Tibial nerve (tissue), 4 donors: Measurements from ENCODE around the gene CHAC2. TPM values are rescaled to one million over a fixed set of nuclear protein-coding genes. Genes with fewer than 3 reads are reported as not detected.
"Not testable (repeated sequence)": the region's sequence is repeated elsewhere in the genome, so short reads cannot be mapped to it uniquely, and the experiment has no call there.

Experiments
- DNase-seq, 2 donors: peaks; one replicate each; pipeline ENCODE4 v3.0.0-alpha.2; 2019; ENCODE audit warnings: low spot score in 2 of 2
- H3K27ac ChIP-seq, 4 donors: fragments of 200-600 bp; sonication (generic) in 3 of 4; one replicate each; pipeline ENCODE4 v1.5.1; 2017 to 2019; ENCODE audit warnings: mild to moderate bottlenecking in 1 of 4
- H3K27me3 ChIP-seq, 2 donors: fragments of 200-600 bp; sonication (generic) in 1 of 2; one replicate each; pipeline versions ENCODE4 v1.5.1 to v1.6.0; 2017 to 2019
- H3K36me3 ChIP-seq, 3 donors: fragments of 200-600 bp; sonication (generic); one replicate each; pipeline ENCODE4 v1.5.1; 2018 to 2019
- H3K4me1 ChIP-seq, 4 donors: fragments of 200-600 bp; sonication (generic) in 3 of 4; one replicate each; pipeline ENCODE4 v1.5.1; 2017 to 2019
- H3K4me3 ChIP-seq, 4 donors: fragments of 200-600 bp; sonication (generic) in 3 of 4; one replicate each; pipeline ENCODE4 v1.5.1; 2017 to 2019; ENCODE audit warnings: mild to moderate bottlenecking in 1 of 4, moderate library complexity in 1 of 4
- H3K9me3 ChIP-seq, 4 donors: fragments of 200-600 bp; sonication (generic) in 3 of 4; one replicate each; pipeline ENCODE4 v1.5.1; 2017 to 2019
- EP300 ChIP-seq, 2 donors: sonication (generic); formaldehyde crosslinking; IDR thresholded peaks; one replicate each; pipeline ENCODE4 v1.6.1; 2017; ENCODE audit warnings: antibody characterized with exemption in 2 of 2, mild to moderate bottlenecking in 1 of 2
- POLR2A ChIP-seq, 2 donors: fragments of 450-650 bp; IDR thresholded peaks; one replicate each; pipeline ENCODE4 v1.6.1; 2017; ENCODE audit warnings: antibody characterized with exemption in 2 of 2, mild to moderate bottlenecking in 2 of 2, moderate library complexity in 2 of 2
- WGBS, 2 donors: methylation state at CpG; one replicate each; pipeline ENCODE4 v1.1.5; 2018; 5-methylcytosine and 5-hydroxymethylcytosine counted together
- total RNA-seq, 4 donors: library from RNA; depleted of rRNA; stranded (reverse); fragments of >200 nt; gene quantifications; one replicate each; pipeline ENCODE4 v1.1.0, GENCODE V29; 2016
- TF ChIP-seq, protein P1 (sequence below), 5 experiments: fragments of 200-600 bp in 3 of 5; fragments of 450-650 bp in 2 of 5; sonication (generic) in 3 of 5; IDR thresholded peaks; one replicate each; pipeline ENCODE4 v1.5.1; 2016 to 2019; ENCODE audit warnings: antibody characterized with exemption in 5 of 5, mild to moderate bottlenecking in 3 of 5, moderate library complexity in 2 of 5

CHAC2 gene
- total RNA-seq, 4 donors from 2014 or later: 1.1 to 4.8 (median 1.8) TPM

DNA sequence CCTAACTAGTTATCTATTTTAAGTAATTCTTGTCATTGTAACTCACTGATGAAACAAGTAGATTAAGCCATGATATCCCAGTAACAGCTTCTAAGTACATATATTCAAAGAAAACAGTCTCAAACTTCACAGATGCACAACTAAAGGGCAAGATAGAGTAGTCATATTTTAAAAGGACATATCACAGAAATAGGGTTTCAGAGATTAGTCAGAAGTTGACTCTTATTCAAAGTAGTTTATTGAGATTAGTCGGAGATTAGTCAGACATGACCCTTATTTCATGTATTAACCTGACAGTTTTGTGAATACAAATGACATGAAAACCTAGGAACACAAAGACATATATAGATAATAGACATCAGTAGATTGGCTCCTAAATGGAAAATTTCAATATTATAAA lies 15.9 kb upstream of the CHAC2 start:
- Histone ChIP-seq H3K36me3 (peaks cover 0 to 44% (median 2%) of the 10 kb centered on the region in 3 donors), H3K4me1 (peaks cover 0 to 11% (median 0%) of the 10 kb centered on the region in 4 donors), H3K27me3 (no peaks in the 10 kb centered on the region), H3K4me3 (no peak overlapping the region), H3K9me3 (no peaks in the 10 kb centered on the region), H3K27ac (no peak overlapping the region)
- DNase-seq: no peak
- TF ChIP-seq EP300 (IDR thresholded peaks at IDR 0.05): no peak
- TF ChIP-seq, protein P1, sequence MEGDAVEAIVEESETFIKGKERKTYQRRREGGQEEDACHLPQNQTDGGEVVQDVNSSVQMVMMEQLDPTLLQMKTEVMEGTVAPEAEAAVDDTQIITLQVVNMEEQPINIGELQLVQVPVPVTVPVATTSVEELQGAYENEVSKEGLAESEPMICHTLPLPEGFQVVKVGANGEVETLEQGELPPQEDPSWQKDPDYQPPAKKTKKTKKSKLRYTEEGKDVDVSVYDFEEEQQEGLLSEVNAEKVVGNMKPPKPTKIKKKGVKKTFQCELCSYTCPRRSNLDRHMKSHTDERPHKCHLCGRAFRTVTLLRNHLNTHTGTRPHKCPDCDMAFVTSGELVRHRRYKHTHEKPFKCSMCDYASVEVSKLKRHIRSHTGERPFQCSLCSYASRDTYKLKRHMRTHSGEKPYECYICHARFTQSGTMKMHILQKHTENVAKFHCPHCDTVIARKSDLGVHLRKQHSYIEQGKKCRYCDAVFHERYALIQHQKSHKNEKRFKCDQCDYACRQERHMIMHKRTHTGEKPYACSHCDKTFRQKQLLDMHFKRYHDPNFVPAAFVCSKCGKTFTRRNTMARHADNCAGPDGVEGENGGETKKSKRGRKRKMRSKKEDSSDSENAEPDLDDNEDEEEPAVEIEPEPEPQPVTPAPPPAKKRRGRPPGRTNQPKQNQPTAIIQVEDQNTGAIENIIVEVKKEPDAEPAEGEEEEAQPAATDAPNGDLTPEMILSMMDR (IDR thresholded peaks at IDR 0.05): no peak
- no peak for TF ChIP-seq POLR2A (IDR thresholded peaks at IDR 0.05)
- 80 to 86% methylated on average over 1 of the region's 1 CpG for WGBS, 2 donors

DNA sequence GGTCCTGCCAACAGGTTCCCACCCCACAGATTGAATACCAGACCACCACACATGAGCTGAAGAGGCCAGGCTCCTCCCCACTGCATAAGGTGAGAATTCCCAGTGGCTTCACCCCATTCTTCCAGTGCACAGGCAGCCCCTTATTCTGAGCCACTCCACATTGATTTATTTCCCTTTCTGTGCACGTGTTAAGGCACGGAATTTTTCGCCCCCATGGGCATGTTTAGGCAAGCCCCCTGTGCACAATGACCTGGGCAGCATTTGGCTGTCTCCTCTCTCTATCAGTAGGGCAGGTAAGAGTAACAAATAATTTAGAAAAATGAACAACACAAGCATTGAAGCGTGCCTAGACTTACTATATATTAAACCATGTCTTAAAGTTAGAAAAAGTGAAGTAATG lies 15.2 kb upstream of the CHAC2 start:
- peaks cover 0 to 11% (median 0%) of the 10 kb centered on the region in 4 donors for H3K4me1 ChIP-seq
- DNase-seq: no peak
- H3K27ac ChIP-seq: no peak overlapping the region
- no peaks in the 10 kb centered on the region for H3K27me3 ChIP-seq
- whole genome bisulfite sequencing, 2 donors: 87 to 90% methylated on average over 4 of the region's 4 CpGs
- H3K36me3 ChIP-seq: peaks cover 0 to 46% (median 2%) of the 10 kb centered on the region in 3 donors
- TF ChIP-seq, protein P1 (IDR thresholded peaks at IDR 0.05): no peak
- TF ChIP-seq POLR2A (IDR thresholded peaks at IDR 0.05): no peak
- no peak for TF ChIP-seq EP300 (IDR thresholded peaks at IDR 0.05)
- H3K4me3 ChIP-seq: no peak overlapping the region
- H3K9me3 ChIP-seq: no peaks in the 10 kb centered on the region

DNA sequence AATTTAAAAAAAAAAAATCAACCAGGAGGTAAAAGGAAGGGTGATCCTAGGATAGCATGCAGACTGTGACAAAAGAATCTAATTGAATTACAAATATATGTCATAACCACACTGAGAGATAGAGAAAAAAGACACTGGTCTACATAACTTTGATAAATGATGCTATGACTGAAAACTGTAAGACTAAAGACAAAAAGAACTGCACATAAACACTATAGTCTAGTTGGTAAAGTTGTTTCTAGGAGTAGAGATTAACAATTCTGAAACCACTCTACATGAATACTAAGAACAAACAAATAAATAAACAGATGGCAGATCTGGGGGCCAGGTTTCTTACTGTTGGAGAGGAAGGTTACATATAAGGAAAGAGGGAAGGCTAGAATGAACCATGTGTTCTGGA lies 14.6 kb upstream of the CHAC2 start:
- H3K27me3 ChIP-seq: no peaks in the 10 kb centered on the region
- H3K4me3 ChIP-seq: no peak overlapping the region
- H3K9me3 ChIP-seq: no peaks in the 10 kb centered on the region
- no peak overlapping the region for H3K27ac ChIP-seq
- H3K4me1 ChIP-seq: peaks cover 0 to 11% (median 0%) of the 10 kb centered on the region in 4 donors
- no peak for DNase-seq
- TF ChIP-seq, protein P1 (IDR thresholded peaks at IDR 0.05): no peak
- TF ChIP-seq POLR2A (IDR thresholded peaks at IDR 0.05) (no peak), EP300 (IDR thresholded peaks at IDR 0.05) (no peak)
- H3K36me3 ChIP-seq: peaks cover 0 to 46% (median 0%) of the 10 kb centered on the region in 3 donors

DNA sequence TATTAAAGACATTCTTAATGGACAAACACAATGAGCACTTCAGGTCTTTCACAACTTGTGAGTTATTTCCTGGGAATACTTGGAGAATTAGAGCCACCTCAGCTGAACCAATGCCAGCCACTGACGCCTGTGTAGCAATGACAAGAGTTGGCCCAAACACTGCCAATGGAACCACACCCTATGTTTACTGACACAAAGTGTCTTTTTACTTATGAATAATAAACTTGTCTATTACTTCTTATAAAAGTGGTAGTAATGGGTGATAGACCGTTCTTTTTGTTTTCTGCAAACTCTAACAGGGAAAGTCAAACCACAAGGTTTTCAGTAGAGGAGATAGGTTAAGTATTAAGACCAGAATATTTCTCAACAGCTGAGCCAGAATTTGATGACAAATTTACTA lies 12.5 kb upstream of the CHAC2 start:
- Histone ChIP-seq H3K9me3 (no peaks in the 10 kb centered on the region), H3K27me3 (no peaks in the 10 kb centered on the region), H3K4me1 (peaks cover 0 to 8% (median 0%) of the 10 kb centered on the region in 4 donors), H3K4me3 (no peak overlapping the region), H3K36me3 (peaks cover 0 to 33% (median 0%) of the 10 kb centered on the region in 3 donors), H3K27ac (no peak overlapping the region)
- DNase-seq: peak; percentile 15 to 46
- whole genome bisulfite sequencing, 2 donors: 77% methylated on average over 2 of the region's 2 CpGs
- no peak for TF ChIP-seq EP300 (IDR thresholded peaks at IDR 0.05)
- TF ChIP-seq, protein P1 (IDR thresholded peaks at IDR 0.05): no peak
- no peak for TF ChIP-seq POLR2A (IDR thresholded peaks at IDR 0.05)

DNA sequence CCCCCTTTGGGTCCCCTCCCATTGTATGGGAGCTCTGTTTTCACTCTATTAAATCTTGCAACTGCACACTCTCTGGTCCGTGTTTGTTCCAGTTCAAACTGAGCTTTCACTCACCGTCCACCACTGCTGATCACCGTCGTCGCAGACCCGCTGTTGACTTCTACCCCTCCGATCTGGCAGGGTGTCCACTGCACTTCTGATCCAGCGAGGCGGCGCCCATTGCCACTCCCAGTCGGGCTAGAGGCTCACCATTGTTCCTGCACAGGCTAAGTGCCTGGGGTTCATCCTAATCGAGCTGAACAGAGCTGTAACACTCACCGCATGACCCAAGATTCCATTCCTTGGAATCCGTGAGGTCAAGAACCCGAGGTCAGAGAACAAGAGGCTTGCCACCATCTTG lies 11.0 kb upstream of the CHAC2 start:
- TF ChIP-seq, protein P1 (IDR thresholded peaks at IDR 0.05): no peak
- TF ChIP-seq EP300 (IDR thresholded peaks at IDR 0.05) (no peak), POLR2A (IDR thresholded peaks at IDR 0.05) (no peak)
- WGBS, 2 donors: 96 to 98% methylated on average over 14 to 15 of the region's 15 CpGs

DNA sequence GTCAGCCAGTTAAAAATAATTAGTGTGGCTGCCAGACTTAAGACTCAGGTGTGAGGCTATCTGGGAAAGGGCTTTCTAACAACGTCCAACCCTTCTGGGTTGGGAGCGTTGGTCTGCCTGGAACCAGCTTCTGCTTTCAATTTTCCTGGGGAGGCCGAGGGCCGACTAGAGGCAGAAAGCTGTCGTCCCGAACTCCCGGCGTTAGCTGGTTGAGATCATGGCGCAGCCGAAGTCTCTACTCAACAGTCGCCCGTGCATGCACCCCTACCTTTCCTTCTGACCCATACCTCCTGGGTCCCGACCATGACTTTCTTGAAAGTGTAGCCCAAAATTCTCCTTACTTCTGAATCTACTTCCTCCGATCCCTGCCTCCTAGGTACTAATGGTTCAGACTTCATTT lies 10.4 kb upstream of the CHAC2 start:
- H3K9me3 ChIP-seq, H3K4me3 ChIP-seq, H3K27ac ChIP-seq, H3K4me1 ChIP-seq, DNase-seq, H3K27me3 ChIP-seq: not testable (repeated sequence)
- peaks cover 0 to 36% (median 0%) of the 10 kb centered on the region in 3 donors for H3K36me3 ChIP-seq
- WGBS, 2 donors: 98% methylated on average over 14 of the region's 14 CpGs

More for the DNA sequence above, 11.0 kb upstream of the CHAC2 start:
- Histone ChIP-seq H3K36me3 (peaks cover 0 to 35% (median 0%) of the 10 kb centered on the region in 3 donors), H3K27me3 (no peaks in the 10 kb centered on the region), H3K4me3 (no peak overlapping the region), H3K27ac (no peak overlapping the region), H3K9me3 (no peaks in the 10 kb centered on the region), H3K4me1 (no peaks in the 10 kb centered on the region)
- no peak for DNase-seq
